HCT116 (cell line): Measurements from ENCODE around the gene RHEB. TPM values are rescaled to one million over a fixed set of nuclear protein-coding genes. Genes with fewer than 3 reads are reported as not detected.

Experiments used
- ATAC-seq: fragments of 200-7000 bp; cut with Tn5 transposase; 2 replicates; pipeline ENCODE4 v1.9.1; 2020; ENCODE audit warnings: mild to moderate bottlenecking, moderate library complexity
- BruUV-seq: library from RNA; stranded (reverse); fragments of 400-500 nt; replicated peaks from 2 replicates; lab custom pipeline; 2021; lab: Mats Ljungman, UMichigan
- CTCF ChIA-PET: fragments of 300-600 bp; sonication (Branson Sonifier 250); formaldehyde crosslinking; loops from one replicate; lab custom pipeline; 2021; ENCODE audit warnings: antibody characterized with exemption; lab: Charles Lee
- POLR2A ChIA-PET: fragments of 300-600, 350-600 bp; sonication (Branson Sonifier 250); formaldehyde crosslinking; loops from one replicate; lab custom pipeline; 2021; ENCODE audit warnings: antibody characterized with exemption; lab: Charles Lee
- RAD21 ChIA-PET, 2 experiments: fragments of 300-600 bp; sonication (Branson Sonifier 250); formaldehyde crosslinking; loops; one replicate each; lab custom pipeline; 2023; ENCODE audit warnings: low total read pairs in 2 of 2; ENCODE audit not compliant: uncharacterized antibody in 2 of 2, unreplicated experiment in 2 of 2, low non-redundant PET in 1 of 2; lab: Charles Lee
- DNase-seq: peaks from one replicate; pipeline ENCODE4 v3.0.0-alpha.2; 2010; ENCODE audit warnings: low read depth, low spot score
- H2AFZ ChIP-seq: fragments of 200-600 bp; shearing (Covaris generic), sonication (generic); 2 replicates; pipeline ENCODE4 v1.6.1; 2017; ENCODE audit warnings: low read depth, mixed run types, mixed read lengths, antibody characterized with exemption, low read length; ENCODE audit not compliant: poor library complexity, severe bottlenecking
- H3K27ac ChIP-seq: 2 replicates; pipeline ENCODE4 v1.5.1; 2012; ENCODE audit warnings: low read depth, low read length
- H3K27me3 ChIP-seq: fragments of 200-600 bp; sonication (generic); 2 replicates; pipeline ENCODE4 v1.6.1; 2016; ENCODE audit warnings: mixed run types, low read length, mixed read lengths; ENCODE audit not compliant: insufficient read depth
- H3K36me3 ChIP-seq, 2 experiments: fragments of 200-500 bp in 1 of 2; fragments of 200-600 bp in 1 of 2; sonication (Bioruptor generic) in 1 of 2; sonication (generic) in 1 of 2; 2 replicates each; pipeline versions ENCODE4 v1.5.1 to v1.6.1; 2014 to 2016; ENCODE audit warnings: low read length in 2 of 2, inconsistent platforms in 1 of 2, mixed read lengths in 1 of 2, mixed run types in 1 of 2; ENCODE audit not compliant: insufficient read depth in 2 of 2, control insufficient read depth in 1 of 2
- H3K4me1 ChIP-seq, 2 experiments: fragments of 200-600 bp in 1 of 2; sonication (generic) in 1 of 2; 2 replicates each; pipeline versions ENCODE4 v1.5.1 to v1.6.1; 2012 to 2017; ENCODE audit warnings: low read length in 2 of 2, inconsistent platforms in 1 of 2, mild to moderate bottlenecking in 1 of 2, mixed read lengths in 1 of 2, mixed run types in 1 of 2, moderate library complexity in 1 of 2; ENCODE audit not compliant: insufficient read depth in 2 of 2, control insufficient read depth in 1 of 2
- H3K4me2 ChIP-seq: fragments of 200-600 bp; sonication (generic); 2 replicates; pipeline ENCODE4 v1.6.1; 2017; ENCODE audit warnings: mixed run types, low read length, mixed read lengths
- H3K4me3 ChIP-seq, 2 experiments: fragments of 200-600 bp in 1 of 2; sonication (generic) in 1 of 2; replicated peaks in 1 of 2; 2 replicates each; pipeline ENCODE4 v1.5.1; 2011 to 2016; ENCODE audit warnings: low read length in 2 of 2, control low read depth in 1 of 2, low read depth in 1 of 2, mild to moderate bottlenecking in 1 of 2, mixed read lengths in 1 of 2, mixed run types in 1 of 2
- H3K79me2 ChIP-seq: fragments of 200-600 bp; sonication (generic); 2 replicates; pipeline ENCODE4 v1.6.1; 2017; ENCODE audit warnings: mild to moderate bottlenecking, mixed run types, low read length, moderate library complexity, mixed read lengths; ENCODE audit not compliant: insufficient read depth
- H3K9ac ChIP-seq: fragments of 200-600 bp; sonication (generic); 2 replicates; pipeline ENCODE4 v1.6.1; 2016; ENCODE audit warnings: low read length, mixed read lengths
- H3K9me2 ChIP-seq: fragments of 200-600 bp; sonication (generic), shearing (Covaris generic); 2 replicates; pipeline ENCODE4 v1.6.1; 2017; ENCODE audit warnings: mixed run types, mild to moderate bottlenecking, moderate library complexity; ENCODE audit not compliant: insufficient read depth
- H3K9me3 ChIP-seq, 2 experiments: fragments of 200-500 bp in 1 of 2; fragments of 200-600 bp in 1 of 2; sonication (Bioruptor generic) in 1 of 2; sonication (generic) in 1 of 2; 2 replicates each; pipeline ENCODE4 v1.6.1; 2014 to 2017; ENCODE audit warnings: low read length in 2 of 2, mixed read lengths in 2 of 2, inconsistent platforms in 1 of 2, low read depth in 1 of 2, mild to moderate bottlenecking in 1 of 2, mixed run types in 1 of 2, moderate library complexity in 1 of 2; ENCODE audit not compliant: control insufficient read depth in 1 of 2, insufficient read depth in 1 of 2
- H4K20me1 ChIP-seq: fragments of 200-600 bp; sonication (generic), shearing (Covaris generic); 2 replicates; pipeline ENCODE4 v1.6.1; 2017; ENCODE audit warnings: mixed run types, mild to moderate bottlenecking, moderate library complexity; ENCODE audit not compliant: insufficient read depth
- CEBPB ChIP-seq: IDR thresholded peaks from 2 replicates; pipeline ENCODE4 v1.6.1; 2012; ENCODE audit warnings: low read depth
- CTCF ChIP-seq, 3 experiments: fragments of 200-600 bp in 1 of 3; sonication (generic) in 1 of 3; IDR thresholded peaks in 2 of 3; conservative IDR thresholded peaks in 1 of 3; 2 replicates each; pipeline ENCODE4 v1.5.1; 2012 to 2017; ENCODE audit warnings: low read depth in 2 of 3, low read length in 2 of 3, antibody characterized with exemption in 1 of 3, borderline replicate concordance in 1 of 3, control low read depth in 1 of 3, mild to moderate bottlenecking in 1 of 3, mixed read lengths in 1 of 3, mixed run types in 1 of 3, moderate library complexity in 1 of 3; ENCODE audit not compliant: insufficient read depth in 1 of 3
- EGR1 ChIP-seq: IDR thresholded peaks from 2 replicates; pipeline ENCODE4 v1.6.1; 2012; ENCODE audit warnings: low read depth
- EZH2phosphoT487 ChIP-seq: fragments of 200-600 bp; IDR thresholded peaks from 2 replicates; pipeline ENCODE4 v1.6.1; 2018; ENCODE audit warnings: antibody characterized with exemption, borderline replicate concordance
- SIN3A ChIP-seq: IDR thresholded peaks from 2 replicates; pipeline ENCODE4 v1.6.1; 2012; ENCODE audit warnings: low read depth
- SRF ChIP-seq: IDR thresholded peaks from 2 replicates; pipeline ENCODE4 v1.6.1; 2012; ENCODE audit warnings: low read depth
- intact Hi-C: fragments of 100-400 bp; cut with micrococcal nuclease; formaldehyde crosslinking; loops from 2 replicates; pipeline ENCODE4 v1.10.0; 2022
- total RNA-seq: library from RNA; stranded (reverse); gene quantifications from one replicate; pipeline ENCODE4 v1.2.1, GENCODE V29; 2021; ENCODE audit not compliant: unreplicated experiment
- TF ChIP-seq, protein P1 (sequence below): IDR thresholded peaks from 2 replicates; pipeline ENCODE4 v1.6.1; 2012

RHEB gene
- total RNA-seq, 1 experiment from 2014 or later, result 114 TPM

DNA sequence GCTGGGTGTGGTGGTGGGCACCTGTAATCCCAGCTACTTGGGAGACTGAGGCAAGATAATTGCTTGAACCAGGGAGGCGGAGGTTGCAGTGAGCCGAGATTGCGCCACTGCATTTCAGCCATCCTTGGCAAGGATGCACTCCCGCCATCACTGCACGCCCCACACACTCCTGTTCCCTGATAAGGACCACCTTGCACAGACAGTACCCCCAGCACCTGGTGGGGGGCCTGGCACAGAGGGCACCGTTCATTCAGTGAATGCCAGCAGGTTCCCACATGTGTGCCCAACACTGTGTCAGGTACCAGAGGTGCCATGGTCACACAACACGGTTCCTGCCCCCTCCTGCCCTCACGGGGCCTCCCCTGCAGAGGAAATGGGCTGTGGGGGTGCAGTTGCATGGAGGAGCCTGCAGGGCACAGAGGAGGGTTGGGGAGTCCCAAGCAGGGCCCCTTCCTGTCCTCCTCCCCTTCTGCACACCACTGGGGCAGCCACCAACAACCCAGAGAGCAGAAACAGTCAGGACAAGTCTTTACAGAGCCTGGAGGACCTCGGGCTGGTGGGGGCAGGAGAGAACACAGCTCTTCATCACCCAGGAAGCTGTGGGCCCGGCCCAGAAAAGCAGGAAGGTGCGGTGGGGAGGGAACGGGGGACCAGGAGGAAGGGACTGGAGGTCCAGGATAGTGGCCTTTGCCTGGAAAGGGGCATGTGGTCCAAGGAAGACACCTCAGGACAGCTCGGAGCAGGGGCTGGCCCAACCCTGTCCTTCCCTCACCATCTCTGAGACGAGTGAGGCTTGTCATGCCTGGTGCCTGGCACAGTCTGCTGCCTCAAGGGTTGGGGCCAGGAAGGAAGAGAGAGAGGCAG, 86.8 kb downstream of the RHEB start:
- H3K4me3 ChIP-seq, result no peak overlapping the region
- intact Hi-C loops, result no loop called here
- H3K27ac ChIP-seq, result no peak overlapping the region
- no peak overlapping the region for H3K9ac ChIP-seq
- H3K4me1 ChIP-seq, result peaks cover 24 to 33% of the 10 kb centered on the region in 2 experiments
- POLR2A ChIA-PET, result no interaction called here
- H3K9me3 ChIP-seq, result no peaks in the 10 kb centered on the region
- H3K36me3 ChIP-seq, result no peaks in the 10 kb centered on the region
- H3K79me2 ChIP-seq, result no peaks in the 10 kb centered on the region
- no peak overlapping the region for H3K4me2 ChIP-seq
- H3K27me3 ChIP-seq, result no peaks in the 10 kb centered on the region
- no peaks in the 10 kb centered on the region for H4K20me1 ChIP-seq
- CTCF ChIA-PET, result no interaction called here
- RAD21 ChIA-PET, result no interaction called here
- H3K9me2 ChIP-seq, result no peaks in the 10 kb centered on the region
- DNase-seq (no peak), ATAC-seq (peak; percentile 53)
- no peak for TF ChIP-seq SRF
- peak in 1 of 3 experiments; percentile 26; a peak in 1 of 6 replicates for TF ChIP-seq CTCF (IDR thresholded peaks at IDR 0.05 in 2 of 3, conservative IDR thresholded peaks at IDR 0.05 in 1 of 3; ENCODE audit: borderline replicate concordance in 1 of 3, insufficient read depth in 1 of 3, low read depth in 2 of 3, low read length in 2 of 3)
- no peak overlapping the region for H2AFZ ChIP-seq
- BruUV-seq, result no TSS peak

DNA sequence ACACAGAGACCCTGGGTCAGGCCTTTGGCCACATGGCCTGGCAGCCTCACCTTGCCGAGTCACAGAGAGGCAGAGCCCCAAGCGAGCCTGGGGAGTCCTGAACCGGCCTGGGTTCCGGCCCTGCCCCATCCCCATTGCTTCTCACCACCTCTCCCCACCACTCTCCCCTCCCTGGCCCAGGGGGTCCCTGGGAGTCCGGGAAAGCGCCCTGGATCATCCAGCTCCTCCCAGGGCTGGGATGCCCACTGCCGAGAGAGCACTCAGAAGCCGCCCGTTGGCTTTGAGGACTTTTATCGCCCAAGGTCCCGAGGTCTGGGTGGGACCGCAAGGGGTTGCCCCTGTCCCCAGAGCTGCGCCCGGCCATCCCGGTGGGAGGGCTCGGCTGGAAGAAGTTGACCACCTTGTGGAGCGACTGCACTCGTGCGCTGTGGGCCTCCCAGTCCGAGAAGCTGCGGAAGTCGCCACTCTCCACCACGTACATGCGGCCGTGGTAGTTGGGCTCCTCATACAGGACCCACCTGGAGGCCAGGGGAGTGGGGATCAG, 87.9 kb downstream of the RHEB start:
- TF ChIP-seq, protein P1, sequence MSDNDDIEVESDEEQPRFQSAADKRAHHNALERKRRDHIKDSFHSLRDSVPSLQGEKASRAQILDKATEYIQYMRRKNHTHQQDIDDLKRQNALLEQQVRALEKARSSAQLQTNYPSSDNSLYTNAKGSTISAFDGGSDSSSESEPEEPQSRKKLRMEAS, result no peak
- TF ChIP-seq SIN3A, result no peak
- TF ChIP-seq CEBPB, result no peak
- TF ChIP-seq EZH2phosphoT487, result no peak
- TF ChIP-seq EGR1, result no peak
- BruUV-seq, result no TSS peak

More for the DNA sequence above, 87.9 kb downstream of the RHEB start:
- ChIA-PET CTCF (no interaction called here), POLR2A (no interaction called here), RAD21 (no interaction called here)
- no peak overlapping the region for H3K4me3 ChIP-seq
- H4K20me1 ChIP-seq, result no peaks in the 10 kb centered on the region
- H3K9ac ChIP-seq, result no peak overlapping the region
- peaks cover 35 to 44% of the 10 kb centered on the region in 2 experiments for H3K4me1 ChIP-seq
- no peaks in the 10 kb centered on the region for H3K9me2 ChIP-seq
- H3K36me3 ChIP-seq, result no peaks in the 10 kb centered on the region
- H3K27me3 ChIP-seq, result no peaks in the 10 kb centered on the region
- no peak overlapping the region; the same call in 1 of the 2 replicates for H3K27ac ChIP-seq
- no peak overlapping the region for H2AFZ ChIP-seq
- intact Hi-C loops, result no loop called here
- ATAC-seq (no peak), DNase-seq (no peak)
- H3K4me2 ChIP-seq, result no peak overlapping the region
- no peaks in the 10 kb centered on the region for H3K79me2 ChIP-seq
- H3K9me3 ChIP-seq, result no peaks in the 10 kb centered on the region
